ENCODE results near the gene GNG7.
A peak's percentile ranks its signal among the peaks of the same experiment; 100 is the strongest.

GNG7 gene

GRCh38 chr19:2717638-2718541, 15.4 kb upstream of the GNG7 start:
- WGBS (ENCODE audit: extremely low coverage, insufficient coverage, insufficient read length) = no CpG with 5 or more reads among the region's 52 CpGs

GRCh38 chr19:2716722-2717637, 14.5 kb upstream of the GNG7 start:
- Histone ChIP-seq H3K36me3 (ENCODE audit: control insufficient read depth in 1 of 2, insufficient read depth in 2 of 2, low read length in 2 of 2) (no peaks in the 10 kb centered on the region), H3K4me3 (ENCODE audit: low read depth, low read length) (peak overlapping the region; percentile 34), H2BK120ac (ENCODE audit: insufficient read depth, low read length, poor library complexity) (no peak overlapping the region), H3K27me3 (ENCODE audit: insufficient read depth, low read length) (peaks cover 24% of the 10 kb centered on the region), H4K91ac (ENCODE audit: low read depth, low read length) (no peak overlapping the region), H3K4me2 (ENCODE audit: low read length) (no peak overlapping the region), H3K14ac (ENCODE audit: low read length) (no peak overlapping the region), H3K4ac (ENCODE audit: low read depth, low read length) (no peak overlapping the region), H4K12ac (ENCODE audit: low read depth, low read length) (no peak overlapping the region), H3K23ac (ENCODE audit: low read length) (no peak overlapping the region), H2BK5ac (ENCODE audit: low read depth, low read length, poor library complexity) (no peak overlapping the region), H2BK12ac (ENCODE audit: low read length) (no peak overlapping the region), H3K4me1 (ENCODE audit: control insufficient read depth in 1 of 2, insufficient read depth in 2 of 2, low read length in 2 of 2) (peaks cover 0 to 2% of the 10 kb centered on the region in 2 experiments), H3K9ac (ENCODE audit: low read length) (no peak overlapping the region), H2AK5ac (ENCODE audit: low read length) (no peak overlapping the region), H4K8ac (ENCODE audit: low read depth, low read length) (no peak overlapping the region), H3K18ac (ENCODE audit: low read length) (no peak overlapping the region), H2AFZ (ENCODE audit: insufficient read depth, low read length, poor library complexity) (no peak overlapping the region), H3K79me2 (ENCODE audit: control insufficient read depth, insufficient read depth, low read length, poor library complexity) (no peaks in the 10 kb centered on the region), H3K27ac (ENCODE audit: low read depth, low read length) (no peak overlapping the region), H3K9me3 (ENCODE audit: insufficient read depth, low read depth, low read length) (peaks cover 15% of the 10 kb centered on the region), H3K79me1 (ENCODE audit: low read length) (no peaks in the 10 kb centered on the region)
- WGBS (ENCODE audit: extremely low coverage, insufficient coverage, insufficient read length) = no CpG with 5 or more reads among the region's 51 CpGs
- DNase-seq = no peak

More at GRCh38 chr19:2717638-2718541, 15.4 kb upstream of the GNG7 start:
- H3K18ac ChIP-seq (ENCODE audit: low read length) = no peak overlapping the region
- H3K4me2 ChIP-seq (ENCODE audit: low read length) = no peak overlapping the region
- H4K91ac ChIP-seq (ENCODE audit: low read depth, low read length) = no peak overlapping the region
- H3K4me1 ChIP-seq (ENCODE audit: control insufficient read depth in 1 of 2, insufficient read depth in 2 of 2, low read length in 2 of 2) = peaks cover 0 to 2% of the 10 kb centered on the region in 2 experiments
- H4K12ac ChIP-seq (ENCODE audit: low read depth, low read length) = no peak overlapping the region
- no peak overlapping the region for H2BK5ac ChIP-seq (ENCODE audit: low read depth, low read length, poor library complexity)
- H3K36me3 ChIP-seq (ENCODE audit: control insufficient read depth in 1 of 2, insufficient read depth in 2 of 2, low read length in 2 of 2) = no peaks in the 10 kb centered on the region
- no peak overlapping the region for H3K23ac ChIP-seq (ENCODE audit: low read length)
- H3K14ac ChIP-seq (ENCODE audit: low read length) = no peak overlapping the region
- H3K4ac ChIP-seq (ENCODE audit: low read depth, low read length) = no peak overlapping the region
- no peak overlapping the region for H4K8ac ChIP-seq (ENCODE audit: low read depth, low read length)
- no peak for DNase-seq
- no peak overlapping the region for H2BK12ac ChIP-seq (ENCODE audit: low read length)
- peaks cover 17% of the 10 kb centered on the region for H3K9me3 ChIP-seq (ENCODE audit: insufficient read depth, low read depth, low read length)
- peaks cover 32% of the 10 kb centered on the region for H3K27me3 ChIP-seq (ENCODE audit: insufficient read depth, low read length)
- H3K9ac ChIP-seq (ENCODE audit: low read length) = no peak overlapping the region
- no peak overlapping the region for H2AFZ ChIP-seq (ENCODE audit: insufficient read depth, low read length, poor library complexity)
- no peak overlapping the region for H2BK120ac ChIP-seq (ENCODE audit: insufficient read depth, low read length, poor library complexity)
- H3K4me3 ChIP-seq (ENCODE audit: low read depth, low read length) = peak overlapping the region; percentile 34
- no peak overlapping the region for H2AK5ac ChIP-seq (ENCODE audit: low read length)
- no peaks in the 10 kb centered on the region for H3K79me1 ChIP-seq (ENCODE audit: low read length)
- no peaks in the 10 kb centered on the region for H3K79me2 ChIP-seq (ENCODE audit: control insufficient read depth, insufficient read depth, low read length, poor library complexity)
- no peak overlapping the region for H3K27ac ChIP-seq (ENCODE audit: low read depth, low read length)

- no peak overlapping the region for H2AK5ac ChIP-seq (ENCODE audit: low read length)
- H3K18ac ChIP-seq (ENCODE audit: low read length) = no peak overlapping the region
- no CpG with 5 or more reads among the region's 19 CpGs for WGBS (ENCODE audit: extremely low coverage, insufficient coverage, insufficient read length)
Observed at GRCh38 chr19:2716275-2716650, 13.8 kb upstream of the GNG7 start.

DNA sequence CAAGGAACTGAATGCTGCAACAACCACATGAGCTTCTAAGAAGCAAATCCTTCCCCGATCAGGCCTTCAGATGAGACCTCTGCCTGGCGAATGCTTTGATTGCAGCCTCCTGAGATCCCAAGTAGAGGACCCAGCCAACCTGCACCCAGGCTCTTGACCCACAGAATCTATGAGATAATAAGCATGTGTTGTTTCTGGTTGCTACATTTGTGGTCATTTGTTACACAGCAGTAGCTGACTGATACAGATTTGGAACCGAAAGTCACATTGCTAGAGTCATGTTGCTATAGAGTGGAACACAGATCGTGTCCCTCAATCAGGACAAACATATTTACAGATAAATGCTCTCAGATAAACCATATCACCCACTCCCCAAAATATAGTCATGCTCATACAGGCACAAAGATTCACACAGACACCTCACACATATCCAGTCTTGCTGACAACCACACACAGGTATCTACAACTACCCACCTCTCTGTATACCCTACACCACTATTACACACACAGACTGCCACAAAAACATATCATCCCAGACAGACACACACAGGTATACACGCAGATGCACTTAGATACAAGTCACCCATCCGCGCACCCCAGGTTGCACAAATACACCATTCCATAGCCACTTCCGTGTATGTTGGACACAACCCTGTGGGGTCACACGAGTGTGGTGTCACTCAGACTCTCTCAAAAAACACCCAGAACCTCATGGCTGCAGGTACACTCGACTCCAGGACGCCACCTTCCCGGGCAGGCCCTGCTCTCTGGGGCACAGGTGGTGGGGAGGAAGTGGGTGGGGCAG, 13.2 kb upstream of the GNG7 start:
- no peak overlapping the region for H3K9ac ChIP-seq (ENCODE audit: low read length)
- no peak overlapping the region for H3K14ac ChIP-seq (ENCODE audit: low read length)
- no peak overlapping the region for H2BK12ac ChIP-seq (ENCODE audit: low read length)
- H4K8ac ChIP-seq (ENCODE audit: low read depth, low read length) = no peak overlapping the region
- no peak overlapping the region for H2BK5ac ChIP-seq (ENCODE audit: low read depth, low read length, poor library complexity)
- peaks cover 0 to under 1% of the 10 kb centered on the region in 2 experiments for H3K4me1 ChIP-seq (ENCODE audit: control insufficient read depth in 1 of 2, insufficient read depth in 2 of 2, low read length in 2 of 2)
- H3K18ac ChIP-seq (ENCODE audit: low read length) = no peak overlapping the region
- no peak overlapping the region for H3K4me2 ChIP-seq (ENCODE audit: low read length)
- H3K4ac ChIP-seq (ENCODE audit: low read depth, low read length) = no peak overlapping the region
- H2BK120ac ChIP-seq (ENCODE audit: insufficient read depth, low read length, poor library complexity) = no peak overlapping the region
- H3K23ac ChIP-seq (ENCODE audit: low read length) = no peak overlapping the region
- no peak overlapping the region for H2AK5ac ChIP-seq (ENCODE audit: low read length)
- no peak overlapping the region for H2AFZ ChIP-seq (ENCODE audit: insufficient read depth, low read length, poor library complexity)
- no peak overlapping the region for H3K27ac ChIP-seq (ENCODE audit: low read depth, low read length)
- no CpG with 5 or more reads among the region's 12 CpGs for WGBS (ENCODE audit: extremely low coverage, insufficient coverage, insufficient read length)
- H3K27me3 ChIP-seq (ENCODE audit: insufficient read depth, low read length) = peaks cover 11% of the 10 kb centered on the region
- H3K79me2 ChIP-seq (ENCODE audit: control insufficient read depth, insufficient read depth, low read length, poor library complexity) = no peaks in the 10 kb centered on the region
- H4K91ac ChIP-seq (ENCODE audit: low read depth, low read length) = no peak overlapping the region
- no peak overlapping the region for H3K4me3 ChIP-seq (ENCODE audit: low read depth, low read length)
- H3K36me3 ChIP-seq (ENCODE audit: control insufficient read depth in 1 of 2, insufficient read depth in 2 of 2, low read length in 2 of 2) = no peaks in the 10 kb centered on the region
- no peak overlapping the region for H4K12ac ChIP-seq (ENCODE audit: low read depth, low read length)
- H3K79me1 ChIP-seq (ENCODE audit: low read length) = no peaks in the 10 kb centered on the region
- DNase-seq = no peak
- peaks cover 13% of the 10 kb centered on the region for H3K9me3 ChIP-seq (ENCODE audit: insufficient read depth, low read depth, low read length)

More at GRCh38 chr19:2716275-2716650, 13.8 kb upstream of the GNG7 start:
- Histone ChIP-seq H4K12ac (ENCODE audit: low read depth, low read length) (no peak overlapping the region), H3K4me3 (ENCODE audit: low read depth, low read length) (no peak overlapping the region), H3K27ac (ENCODE audit: low read depth, low read length) (no peak overlapping the region), H3K4ac (ENCODE audit: low read depth, low read length) (no peak overlapping the region), H4K8ac (ENCODE audit: low read depth, low read length) (no peak overlapping the region), H3K4me2 (ENCODE audit: low read length) (no peak overlapping the region), H2AFZ (ENCODE audit: insufficient read depth, low read length, poor library complexity) (no peak overlapping the region), H3K79me2 (ENCODE audit: control insufficient read depth, insufficient read depth, low read length, poor library complexity) (no peaks in the 10 kb centered on the region), H3K79me1 (ENCODE audit: low read length) (no peaks in the 10 kb centered on the region), H3K9me3 (ENCODE audit: insufficient read depth, low read depth, low read length) (peaks cover 13% of the 10 kb centered on the region), H3K14ac (ENCODE audit: low read length) (no peak overlapping the region), H3K23ac (ENCODE audit: low read length) (no peak overlapping the region), H2BK120ac (ENCODE audit: insufficient read depth, low read length, poor library complexity) (no peak overlapping the region), H3K9ac (ENCODE audit: low read length) (no peak overlapping the region), H2BK12ac (ENCODE audit: low read length) (no peak overlapping the region), H3K27me3 (ENCODE audit: insufficient read depth, low read length) (peaks cover 17% of the 10 kb centered on the region), H3K4me1 (ENCODE audit: control insufficient read depth in 1 of 2, insufficient read depth in 2 of 2, low read length in 2 of 2) (peaks cover 0 to 2% of the 10 kb centered on the region in 2 experiments), H3K36me3 (ENCODE audit: control insufficient read depth in 1 of 2, insufficient read depth in 2 of 2, low read length in 2 of 2) (no peaks in the 10 kb centered on the region), H4K91ac (ENCODE audit: low read depth, low read length) (no peak overlapping the region), H2BK5ac (ENCODE audit: low read depth, low read length, poor library complexity) (no peak overlapping the region)
- DNase-seq = no peak
